Heart right ventricle (tissue), 16 donors: ENCODE data around the gene LIN28B. TPM values are rescaled to one million over a fixed set of nuclear protein-coding genes. Genes with fewer than 3 reads are reported as not detected.

Experiments
- ATAC-seq, 8 donors: fragments of 200-7000 bp; cut with Tn5 transposase; one replicate each; pipeline ENCODE4 v1.9.1; 2020; ENCODE audit warnings: mild to moderate bottlenecking in 8 of 8, moderate library complexity in 8 of 8, moderate number of reproducible peaks in 1 of 8
- DNase-seq, 2 donors: peaks; one replicate each; pipeline ENCODE4 v3.0.0-alpha.2; 2020
- H3K27ac ChIP-seq, 10 donors: fragments of 200-600 bp; sonication (generic) in 2 of 10; one replicate each; pipeline versions ENCODE4 v1.5.0 to v1.8.0; 2020 to 2022; ENCODE audit warnings: mild to moderate bottlenecking in 3 of 10
- H3K27me3 ChIP-seq, 7 donors: fragments of 200-600 bp; one replicate each; pipeline ENCODE4 v1.8.0; 2021 to 2022; ENCODE audit warnings: mild to moderate bottlenecking in 2 of 7
- H3K36me3 ChIP-seq, 9 donors: fragments of 200-600 bp; sonication (generic) in 1 of 9; one replicate each; pipeline versions ENCODE4 v1.5.0 to v1.8.0; 2020 to 2022; ENCODE audit warnings: mild to moderate bottlenecking in 2 of 9
- H3K4me1 ChIP-seq, 9 donors: fragments of 200-600 bp; sonication (generic) in 1 of 9; one replicate each; pipeline versions ENCODE4 v1.5.0 to v1.8.0; 2020 to 2022; ENCODE audit warnings: mild to moderate bottlenecking in 4 of 9
- H3K4me3 ChIP-seq, 10 donors: fragments of 200-600 bp; sonication (generic) in 2 of 10; one replicate each; pipeline versions ENCODE4 v1.5.0 to v1.8.0; 2020 to 2022; ENCODE audit warnings: mild to moderate bottlenecking in 7 of 10, moderate library complexity in 2 of 10
- H3K9me3 ChIP-seq, 11 donors: fragments of 200-600 bp in 10 of 11; sonication (generic) in 2 of 11; one replicate each; pipeline versions ENCODE4 v1.5.0 to v1.8.0; 2013 to 2022; ENCODE audit warnings: mild to moderate bottlenecking in 2 of 11, control low read depth in 1 of 11, moderate library complexity in 1 of 11
- CTCF ChIP-seq, 9 donors: fragments of 200-600 bp; sonication (generic) in 2 of 9; IDR thresholded peaks; one replicate each; pipeline versions ENCODE4 v1.5.0 to v1.8.0; 2021 to 2022; ENCODE audit warnings: antibody characterized with exemption in 9 of 9, mild to moderate bottlenecking in 5 of 9, moderate library complexity in 1 of 9
- WGBS, 2 donors: extraction: QIAGEN DNeasy Blood & Tissue Kit; methylation state at CpG; one replicate each; pipeline ENCODE4 v1.1.7; 2013; ENCODE audit warnings: inconsistent platforms in 1 of 2; 5-methylcytosine and 5-hydroxymethylcytosine counted together
- intact Hi-C, 10 donors: fragments of 100-400 bp; cut with DNase I; formaldehyde crosslinking; loops; one replicate each; pipeline versions ENCODE4 v1.11.1 to v1.14.2; 2022
- polyA plus RNA-seq, 2 donors: library from polyadenylated mRNA; stranded (reverse); fragments of 200-250 nt; gene quantifications; one replicate each; pipeline ENCODE4 v1.2.3, GENCODE V29; 2013
- total RNA-seq, 10 donors: library from RNA; stranded (reverse); fragmentation: NEBNext Ultra II Directional in 3 of 10; extraction: Animal tissue kit (Norgen Biotek cat#: 25700) in 3 of 10; gene quantifications; one replicate each; pipeline versions ENCODE4 v1.2.1 to v1.2.4, GENCODE V29; 2021 to 2023
- donor health status: Arrhythmogenic right ventricular cardiomyopathy.
- donor health status: ischemic (EF 13 %, LVEDD 7.1; RV severe dilation, severe dysfunction).
- donor health status: healthy with polysubstance abuse.
- donor health status: DM: no; HTN: yes; CAD: no.
- donor health status: DM: no; HTN: no; CAD: no.
- donor health status: ischemic (EF 25% LVEDD 6.9; RV normal size, moderate dysfunction).
- donor health status: ischemic (EF 25% LVEDD 5.7; RV mildly dilated, moderate dysfunction).
- donor health status: healthy.
- donor health status: DM: yes; HTN: yes; CAD: no.
- donor health status: Ischemic cardiomyopathy.
- donor health status: ischemic (EF 35%, LVEDD 5.7; RV mildly dilated, moderate dysfunction).
- donor health status: nonischemic (EF 11% LVEDD 7.7; RV severe dilation, severe dysfunction).
- donor health status: DM: yes; HTN: yes; CAD: no.
- donor health status: PGD.
- donor health status: ischemic (EF 29% LVEDD 5.4; RV normal size, mild dysfunction).
- donor health status: nonischemic (EF 23%, LVEDD 6.1; RV moderate dilation, normal function).

LIN28B gene
- total and polyA plus RNA-seq, 12 donors, result not detected

DNA sequence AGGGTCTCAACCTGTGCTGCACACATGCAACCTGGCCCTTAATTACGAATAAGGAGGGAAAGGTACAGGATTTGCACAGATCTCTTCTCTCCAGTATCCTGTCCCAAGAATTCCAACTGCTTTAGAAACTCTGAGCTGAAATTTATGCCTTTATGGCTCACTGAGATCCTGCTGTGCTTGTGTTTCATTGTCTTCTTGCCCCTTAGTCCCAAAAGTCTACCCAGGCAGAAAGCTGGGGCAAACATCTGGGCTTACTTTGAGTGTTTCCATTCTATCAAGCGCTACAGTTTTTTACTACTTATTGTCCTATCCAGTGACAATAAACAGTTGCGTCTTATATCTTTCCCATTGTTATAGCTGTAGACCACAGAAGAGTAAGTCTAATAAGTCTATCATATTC is 99.7 kb downstream of the LIN28B start:
- 89 to 91% methylated on average over 3 of the region's 3 CpGs for WGBS, 2 donors
- no peak for DNase-seq
- peaks cover 0 to 8% (median 0%) of the 10 kb centered on the region in 11 donors for H3K9me3 ChIP-seq
- H3K4me3 ChIP-seq, result no peak overlapping the region
- no peak for TF ChIP-seq CTCF (IDR thresholded peaks at IDR 0.05)
- peaks cover 0 to 17% (median 0%) of the 10 kb centered on the region in 7 donors for H3K27me3 ChIP-seq
- ATAC-seq, result no peak
- H3K27ac ChIP-seq, result no peak overlapping the region
- no peaks in the 10 kb centered on the region for H3K4me1 ChIP-seq
- no peaks in the 10 kb centered on the region for H3K36me3 ChIP-seq
- intact Hi-C loops, result no loop called here

GRCh38 chr6:105057160-105057559 is 100.3 kb downstream of the LIN28B start:
- Histone ChIP-seq H3K27ac (no peak overlapping the region), H3K27me3 (peaks cover 0 to 22% (median 0%) of the 10 kb centered on the region in 7 donors), H3K36me3 (no peaks in the 10 kb centered on the region), H3K4me1 (no peaks in the 10 kb centered on the region), H3K4me3 (no peak overlapping the region), H3K9me3 (peaks cover 0 to 8% (median 0%) of the 10 kb centered on the region in 11 donors)
- ATAC-seq (no peak), DNase-seq (no peak)
- no peak for TF ChIP-seq CTCF (IDR thresholded peaks at IDR 0.05)
- intact Hi-C loops, result no loop called here
- WGBS, 2 donors, result 84 to 91% methylated on average over 1 of the region's 1 CpG

GRCh38 chr6:105058316-105058715 is 101.4 kb downstream of the LIN28B start:
- DNase-seq (no peak), ATAC-seq (no peak)
- H3K27ac ChIP-seq, result no peak overlapping the region
- peaks cover 0 to 8% (median 0%) of the 10 kb centered on the region in 11 donors for H3K9me3 ChIP-seq
- H3K4me3 ChIP-seq, result no peak overlapping the region
- TF ChIP-seq CTCF (IDR thresholded peaks at IDR 0.05), result no peak
- no peaks in the 10 kb centered on the region for H3K36me3 ChIP-seq
- intact Hi-C loops, result no loop called here
- peaks cover 0 to 23% (median 0%) of the 10 kb centered on the region in 7 donors for H3K27me3 ChIP-seq
- no peaks in the 10 kb centered on the region for H3K4me1 ChIP-seq

DNA sequence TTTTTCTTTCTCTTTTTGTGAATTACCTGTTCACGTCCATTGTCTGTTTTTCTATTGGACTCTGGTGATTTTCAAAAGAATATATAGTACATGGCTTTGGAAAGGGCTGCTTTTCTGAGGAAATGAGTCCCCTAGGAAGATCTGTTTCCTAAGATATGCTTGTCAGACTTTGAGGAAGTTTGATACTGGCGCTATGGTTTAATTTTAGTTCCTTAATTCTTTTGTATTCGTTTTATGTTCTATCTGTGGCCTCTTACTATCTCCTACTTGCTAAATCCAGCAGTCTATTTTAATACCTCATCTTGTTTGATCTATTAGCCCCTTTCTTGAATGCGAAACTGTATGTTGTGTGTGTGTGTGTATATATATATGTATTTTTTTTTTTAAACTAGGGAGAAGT is 101.9 kb downstream of the LIN28B start:
- 40 to 46% methylated on average over 4 of the region's 4 CpGs for WGBS, 2 donors
- no peaks in the 10 kb centered on the region for H3K36me3 ChIP-seq
- TF ChIP-seq CTCF (IDR thresholded peaks at IDR 0.05), result no peak

More for the DNA sequence above, 101.9 kb downstream of the LIN28B start:
- peaks cover 0 to 23% (median under 1%) of the 10 kb centered on the region in 7 donors for H3K27me3 ChIP-seq
- H3K9me3 ChIP-seq, result peaks cover 0 to 8% (median 0%) of the 10 kb centered on the region in 11 donors
- no peak for ATAC-seq
- no peaks in the 10 kb centered on the region for H3K4me1 ChIP-seq
- intact Hi-C loops, result no loop called here
- no peak for DNase-seq
- H3K4me3 ChIP-seq, result no peak overlapping the region
- no peak overlapping the region for H3K27ac ChIP-seq
